ENCODE results near the gene FAM13B.

Gene FAM13B

GRCh38 chr5:137890845-137891244 is 142.0 kb downstream of the FAM13B start:
- DNase-seq = no peak

DNA sequence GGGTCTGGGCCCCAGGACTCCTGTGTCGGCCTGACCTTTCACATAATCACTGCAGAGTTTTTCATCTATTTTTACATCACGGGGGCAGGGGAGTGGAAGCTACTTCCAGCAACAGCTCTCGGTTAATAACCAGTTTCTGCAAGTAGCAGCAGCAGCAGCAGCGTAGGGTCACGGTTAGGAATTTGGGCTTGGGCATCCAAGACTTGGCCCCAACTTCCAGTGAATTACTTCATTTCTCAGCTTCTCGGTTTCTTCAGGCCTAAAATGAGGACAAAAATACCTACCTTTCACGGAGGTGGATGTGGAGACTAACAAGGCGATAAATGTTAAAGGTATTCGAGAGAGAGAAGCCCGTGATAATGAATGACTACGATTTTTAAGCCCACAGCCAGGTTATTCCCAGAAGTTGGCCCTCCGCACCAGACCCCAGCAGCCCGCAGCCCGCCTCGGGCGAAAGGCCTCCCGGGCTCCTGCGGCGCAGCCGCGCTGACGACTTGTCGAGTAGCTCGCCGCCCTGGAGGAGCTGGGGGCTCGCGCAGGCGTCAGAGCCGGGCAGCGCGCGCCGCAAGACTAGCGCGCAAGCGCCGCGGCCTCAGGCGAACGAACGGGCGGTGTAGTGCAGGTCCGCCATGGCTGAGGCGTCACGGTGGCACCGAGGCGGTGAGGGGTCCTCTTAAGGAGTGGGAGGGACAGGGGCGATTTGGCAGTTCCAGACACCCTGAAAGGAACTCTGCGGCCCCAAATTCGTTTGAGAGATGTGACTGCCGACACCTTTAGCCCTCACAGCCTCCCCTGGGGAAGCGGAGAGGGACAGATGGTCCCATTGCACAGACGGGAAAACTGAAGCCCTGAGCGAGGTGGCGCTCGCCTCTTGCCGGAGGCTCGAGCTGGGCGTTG is 143.8 kb downstream of the FAM13B start, which contains the start of gene PKD2L2:
Gene PKD2L2, plus strand, starts transcription at position 595 of the 897 bp plus-strand sequence. Its CDS starts 35 bp downstream, at position 630.
- peak; percentile 82 to 88 for DNase-seq

- DNase-seq = no peak
Measured at GRCh38 chr5:137888466-137888862, 144.4 kb downstream of the FAM13B start.
